ENCODE measurements around the gene SPTLC3.

The SPTLC3 gene

GRCh38 chr20:13034936-13035335 is 26.2 kb downstream of the SPTLC3 start:
- no peak for DNase-seq

- no peak for DNase-seq
Observed at GRCh38 chr20:13035399-13036152, 26.8 kb downstream of the SPTLC3 start.

- DNase-seq = no peak
Observed at GRCh38 chr20:13037727-13038126, 29.0 kb downstream of the SPTLC3 start.

DNA sequence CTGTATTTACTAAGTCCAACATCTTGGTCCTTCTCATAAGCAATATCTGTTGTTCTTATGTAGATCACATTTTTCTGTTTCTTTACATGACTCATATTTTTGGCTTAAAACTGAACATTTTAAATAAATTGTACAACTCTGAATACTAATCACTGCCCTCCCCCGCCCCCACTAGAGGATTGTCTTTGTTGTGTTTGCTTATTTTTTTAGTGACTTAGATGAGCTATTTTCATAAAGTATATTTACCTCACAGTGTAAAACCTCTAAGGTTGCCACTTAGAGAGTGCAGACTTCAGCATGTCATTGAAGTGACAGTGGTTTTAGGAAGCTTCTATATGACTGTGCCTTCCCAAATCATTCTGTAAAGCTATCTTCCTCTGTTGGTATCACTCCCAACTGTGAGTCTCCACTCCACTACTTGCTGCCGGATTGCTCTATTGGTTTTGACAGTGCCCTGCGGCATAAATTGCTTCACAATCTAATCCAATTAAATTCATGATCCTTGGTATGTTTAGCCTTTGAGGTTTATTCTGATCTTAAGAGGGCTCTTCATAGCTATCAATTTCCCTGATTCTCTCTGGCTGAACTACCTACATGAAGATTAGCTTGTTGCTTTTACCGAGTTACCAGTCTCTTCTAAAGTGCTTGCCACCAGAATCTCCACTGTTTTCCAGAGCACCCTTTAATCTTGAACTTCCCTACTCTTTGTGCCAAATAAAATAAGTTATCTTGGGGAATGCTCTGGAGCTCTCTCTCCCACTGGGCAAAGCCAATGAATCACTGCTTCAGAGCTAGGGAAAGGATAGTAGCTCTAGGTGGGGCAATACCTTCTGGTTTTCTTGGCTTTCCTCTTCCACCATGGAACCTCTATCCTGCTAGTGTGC is 33.0 kb downstream of the SPTLC3 start:
- peak; percentile 9 for DNase-seq

DNA sequence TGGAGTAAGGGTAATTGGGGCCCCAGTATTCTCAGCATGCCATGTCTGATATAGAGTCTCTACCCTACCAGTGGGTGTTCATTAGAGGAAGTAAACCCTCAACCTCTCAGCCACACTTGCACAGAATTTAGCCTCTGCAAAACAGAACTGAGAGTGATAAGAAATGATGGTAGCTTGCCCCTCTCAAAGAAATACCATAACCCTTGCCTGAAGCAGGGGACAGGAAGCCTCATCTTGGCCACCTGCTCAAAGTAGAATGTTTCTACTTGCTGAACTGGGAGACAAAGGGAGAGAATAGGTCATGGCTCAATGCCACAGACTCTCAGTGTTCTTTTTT is 33.7 kb downstream of the SPTLC3 start:
- no peak for DNase-seq

- DNase-seq = no peak
Observed at GRCh38 chr20:13046409-13046808, 37.6 kb downstream of the SPTLC3 start.

- DNase-seq = no peak
Observed at GRCh38 chr20:13054011-13054410, 45.2 kb downstream of the SPTLC3 start.

GRCh38 chr20:13058666-13059389 is 50.1 kb downstream of the SPTLC3 start:
- no peak for DNase-seq

- DNase-seq = no peak
Observed at GRCh38 chr20:13059398-13060136, 50.8 kb downstream of the SPTLC3 start.

GRCh38 chr20:13060327-13060726 is 51.6 kb downstream of the SPTLC3 start:
- DNase-seq = no peak

- no peak for DNase-seq
Observed at GRCh38 chr20:13061381-13061780, 52.6 kb downstream of the SPTLC3 start.

- no peak for DNase-seq
Observed at GRCh38 chr20:13062789-13063188, 54.0 kb downstream of the SPTLC3 start.

DNA sequence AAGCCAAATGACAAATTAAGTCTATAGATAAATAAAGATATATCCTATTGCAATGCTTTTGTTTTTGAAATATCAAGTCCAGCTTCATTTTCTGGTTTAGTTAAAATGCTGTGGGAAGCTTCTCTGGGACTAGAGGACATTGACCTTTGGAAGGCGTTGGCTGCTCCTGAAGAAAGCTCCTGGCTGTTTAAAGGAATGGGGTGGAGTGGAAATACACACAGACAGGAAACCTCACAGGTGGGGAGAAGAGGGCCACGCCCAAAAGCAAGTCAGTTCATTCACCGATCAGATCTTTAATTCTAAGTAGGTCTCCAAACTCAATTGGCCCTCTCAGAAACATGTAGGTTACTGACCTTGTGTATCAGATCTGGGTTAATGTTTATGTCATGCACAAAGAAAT is 59.6 kb downstream of the SPTLC3 start:
- DNase-seq = no peak

DNA sequence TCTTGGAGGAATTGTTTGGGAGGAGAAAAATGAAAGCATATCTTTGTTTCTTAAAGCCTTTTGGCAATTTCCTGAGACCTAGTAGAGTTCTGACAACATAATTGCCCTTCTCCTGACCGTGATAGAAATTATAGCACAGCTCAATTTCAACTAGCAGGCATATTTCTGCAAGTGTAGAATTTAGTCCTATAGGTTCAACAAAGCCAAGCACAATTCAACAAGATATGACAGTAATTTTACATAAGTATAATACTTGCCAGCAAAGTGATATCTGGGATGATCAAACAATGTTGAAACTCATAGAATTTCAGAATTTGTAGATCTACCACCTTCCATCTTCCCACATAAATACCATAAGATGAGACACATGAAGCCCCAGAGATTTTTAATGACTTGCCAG is 73.1 kb downstream of the SPTLC3 start:
- DNase-seq = no peak

DNA sequence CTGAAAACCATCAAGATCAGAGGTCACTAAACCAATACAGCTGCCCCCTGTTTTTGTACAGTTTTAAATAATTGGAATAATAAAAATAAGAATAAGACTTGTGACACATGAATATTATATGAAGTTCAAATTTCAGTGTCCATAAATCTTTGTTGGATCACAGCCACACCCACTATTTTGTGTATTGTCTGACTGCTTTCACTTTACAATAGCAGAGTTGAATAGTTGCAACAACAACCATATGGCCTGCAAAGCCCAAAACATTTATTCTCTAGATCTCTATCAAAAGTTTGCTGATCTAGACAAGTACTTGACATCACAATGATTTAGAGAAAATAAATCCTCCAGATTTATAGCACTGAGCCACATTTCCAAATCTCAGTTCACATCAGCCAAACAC is 73.6 kb downstream of the SPTLC3 start:
- DNase-seq = no peak

DNA sequence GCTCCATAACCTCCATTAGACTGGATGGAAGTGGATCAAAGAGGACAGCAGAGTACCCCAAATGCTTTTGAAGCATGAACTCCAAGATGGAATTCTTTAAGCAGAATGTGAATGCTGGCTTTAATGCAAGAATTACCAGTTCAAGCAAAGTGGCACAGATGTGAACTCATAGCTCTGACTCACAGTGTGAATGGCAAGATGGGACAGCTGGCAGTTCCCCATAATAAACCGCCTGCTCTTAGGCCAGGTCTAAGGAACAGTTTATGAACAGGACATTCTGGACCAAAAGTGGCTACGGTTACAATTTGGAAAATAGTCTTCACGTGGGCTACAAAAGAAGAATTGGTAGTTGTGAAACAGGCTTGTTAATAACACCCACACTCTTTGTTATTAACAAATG is 76.5 kb downstream of the SPTLC3 start:
- DNase-seq = no peak

GRCh38 chr20:13089950-13090469 is 81.2 kb downstream of the SPTLC3 start:
- no peak for DNase-seq

- no peak for DNase-seq
Observed at GRCh38 chr20:13092111-13092510, 83.3 kb downstream of the SPTLC3 start.

- DNase-seq = no peak
Observed at GRCh38 chr20:13094976-13095375, 86.2 kb downstream of the SPTLC3 start.

GRCh38 chr20:13098720-13099355 is 90.1 kb downstream of the SPTLC3 start:
- no peak for DNase-seq

DNA sequence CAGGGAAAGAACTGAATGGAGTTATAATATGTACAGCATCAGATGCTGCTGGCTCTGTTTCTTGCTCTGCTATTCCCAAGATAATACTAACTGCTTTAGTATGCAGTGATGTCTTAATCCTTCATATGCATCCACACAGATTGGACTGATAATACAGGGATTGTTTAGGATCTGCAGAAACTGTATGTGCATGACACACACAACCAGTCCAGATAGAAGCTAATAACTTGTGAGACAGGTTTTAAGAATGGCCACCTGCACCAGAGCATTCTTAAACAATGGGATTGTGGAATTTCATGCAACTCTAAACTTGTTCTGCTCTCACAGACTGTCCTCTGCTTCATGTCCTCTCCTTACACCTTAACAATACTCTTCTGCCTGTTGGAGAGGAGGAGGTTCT is 90.9 kb downstream of the SPTLC3 start:
- DNase-seq = no peak

GRCh38 chr20:13101276-13101675 is 92.5 kb downstream of the SPTLC3 start:
- DNase-seq = no peak
